SIG-M5 treated with dmso at 0.1 percent for 504 hours (cell line): ENCODE results near the gene RSRC1.
"Not testable (repeated sequence)": the region's sequence is repeated elsewhere in the genome, so short reads cannot be mapped to it uniquely, and the experiment has no call there.

Source experiments
- DNase-seq: peaks from one replicate; lab custom pipeline; 2025; ENCODE audit not compliant: unreplicated experiment; lab: John Stamatoyannopoulos, UW

RSRC1 gene

DNA sequence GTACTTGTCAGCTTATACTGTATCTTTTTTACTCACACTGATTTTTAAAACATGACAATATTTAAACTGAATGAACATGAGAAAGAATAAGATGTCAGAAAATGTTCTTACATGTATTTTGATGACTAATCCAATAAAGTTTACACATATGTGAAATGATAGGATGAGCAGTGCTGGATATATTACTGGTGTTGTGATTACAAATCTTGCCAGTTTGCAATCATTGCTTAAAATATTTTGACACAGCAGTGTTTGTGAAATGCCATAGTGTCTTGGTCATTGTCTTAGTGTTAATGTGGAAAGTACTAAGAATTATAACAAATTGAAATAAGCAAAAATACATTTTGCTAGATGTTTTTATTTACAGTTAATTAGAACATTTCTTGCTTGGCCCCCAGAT, 342.4 kb downstream of the RSRC1 start:
- no peak for DNase-seq

DNA sequence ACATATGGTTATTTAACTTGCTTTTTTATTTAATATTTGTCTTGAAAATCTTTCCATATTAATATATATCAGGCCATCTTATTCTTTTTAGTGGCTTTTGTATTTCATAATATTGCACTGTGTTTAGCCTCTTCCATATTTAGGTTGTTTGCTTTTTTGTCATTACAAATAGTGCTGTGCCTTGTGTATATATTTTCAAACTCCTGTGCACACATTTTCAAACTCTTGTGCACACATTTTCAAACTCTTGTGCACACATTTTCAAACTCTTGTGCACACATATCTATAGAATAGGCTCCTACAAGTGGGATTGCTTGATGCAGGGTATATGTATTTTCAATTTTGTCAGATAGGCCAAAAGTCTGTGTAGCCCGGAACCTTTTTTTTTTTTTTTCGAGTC, 343.1 kb downstream of the RSRC1 start:
- DNase-seq, result no peak

DNA sequence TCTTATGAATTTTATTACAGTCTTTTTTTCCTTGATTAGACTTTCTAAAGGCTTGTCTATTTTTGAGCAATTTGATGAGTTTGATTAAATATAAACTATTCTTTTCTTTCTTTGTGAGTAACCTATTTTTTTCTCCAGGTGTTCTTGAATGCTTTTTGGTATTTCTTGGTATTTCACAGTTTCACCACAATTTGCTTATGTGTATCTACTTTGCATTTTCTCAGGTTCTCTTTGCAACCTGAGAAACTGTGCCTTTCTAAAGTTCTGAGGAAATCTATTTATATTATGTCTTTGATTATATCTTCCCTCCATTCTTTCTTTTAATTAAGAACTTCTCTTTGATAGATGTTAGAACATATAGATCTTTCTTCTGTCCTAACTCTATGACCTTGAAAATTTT, 344.0 kb downstream of the RSRC1 start:
- no peak for DNase-seq

DNA sequence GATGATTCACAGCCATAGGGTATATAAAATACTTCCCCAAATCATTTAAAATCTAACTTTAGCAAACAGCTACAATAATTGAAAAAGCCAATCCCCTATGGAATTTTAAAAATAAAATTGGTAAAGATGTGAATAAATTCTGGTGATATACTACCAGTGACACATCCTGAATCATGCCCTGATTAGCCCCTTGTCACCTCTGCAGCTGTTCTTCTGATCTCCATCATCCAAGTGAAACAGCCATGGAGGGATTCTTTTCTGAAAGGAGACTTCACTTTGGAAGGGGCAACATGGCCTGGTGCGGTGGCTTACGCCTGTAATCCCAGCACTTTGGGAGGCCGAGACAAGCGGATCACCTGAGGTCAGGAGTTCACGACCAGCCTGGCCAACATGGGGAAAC, 345.5 kb downstream of the RSRC1 start:
- no peak for DNase-seq

DNA sequence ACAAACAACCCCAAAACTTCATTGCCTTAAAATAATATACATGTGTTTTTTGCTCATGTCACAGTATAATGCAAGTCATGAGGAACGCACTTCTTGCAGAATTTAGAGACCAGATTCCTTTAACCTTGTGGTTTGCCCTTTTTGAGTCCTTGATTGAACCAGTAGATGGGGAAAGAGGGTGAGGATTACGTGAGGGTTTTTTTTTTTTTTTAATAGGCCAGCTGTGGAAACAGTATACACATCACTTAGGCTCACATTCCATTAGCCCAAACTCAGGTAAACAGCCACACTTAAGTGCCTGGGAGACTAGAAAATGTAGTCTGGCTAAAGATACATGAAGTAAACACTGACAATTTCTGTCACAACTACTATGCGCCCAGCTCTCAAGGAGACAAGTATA, 346.2 kb downstream of the RSRC1 start:
- DNase-seq, result no peak

DNA sequence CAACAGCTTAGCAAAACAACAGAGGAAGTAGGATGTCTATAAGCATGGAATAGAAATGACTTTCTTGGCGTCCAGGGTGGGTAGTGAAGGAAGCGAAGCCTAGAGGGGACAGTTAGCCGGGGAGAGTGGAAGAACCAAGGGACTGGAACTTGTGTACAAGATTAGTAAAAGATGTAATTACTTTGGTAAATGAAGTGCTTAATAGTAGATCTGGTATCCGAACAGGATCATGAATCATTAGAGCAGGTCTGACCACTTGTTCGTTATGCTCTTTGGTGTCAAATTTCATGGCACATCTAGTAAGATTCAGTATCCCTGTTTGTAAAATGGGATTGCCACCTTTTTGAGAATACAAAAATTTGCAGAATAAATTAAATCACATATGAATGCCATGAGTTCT, 348.6 kb downstream of the RSRC1 start:
- no peak for DNase-seq

DNA sequence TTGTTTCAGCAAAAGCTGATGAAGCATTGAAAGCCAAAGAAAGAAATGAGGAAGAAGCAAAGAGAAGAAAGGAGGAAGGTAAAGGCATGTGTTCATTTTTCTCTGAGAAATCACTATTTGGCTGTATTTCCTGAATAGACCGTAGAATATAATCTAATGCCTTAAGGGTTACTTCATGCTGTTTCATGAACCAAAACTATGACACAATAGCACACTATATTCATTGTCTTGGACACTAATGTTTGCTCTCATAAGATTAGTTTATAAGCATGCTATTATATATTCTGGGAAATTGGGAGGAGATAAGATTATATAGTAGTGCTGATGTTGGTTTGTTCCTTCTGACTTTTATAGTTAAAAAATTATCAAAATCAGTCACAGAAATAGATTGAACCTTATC, 351.0 kb downstream of the RSRC1 start:
- DNase-seq, result peak; percentile 13

DNA sequence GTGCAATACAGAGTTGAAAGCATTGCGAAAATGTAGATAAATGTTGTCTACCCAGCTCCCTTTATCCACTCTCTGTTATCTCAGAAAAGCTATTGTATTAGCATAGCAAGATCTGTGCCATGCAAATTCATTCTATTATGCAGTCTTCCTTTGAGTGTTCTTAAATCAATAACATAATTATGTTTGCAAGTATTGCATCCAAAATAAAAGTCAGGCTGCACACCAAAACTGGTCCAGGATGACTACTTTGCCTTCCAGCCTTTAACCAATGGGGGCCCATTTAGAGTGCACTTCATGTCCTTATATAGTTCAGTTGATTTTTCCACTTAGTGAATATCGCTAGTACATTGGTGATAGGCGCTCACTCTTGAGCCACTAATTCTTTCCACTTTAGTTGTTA, 353.7 kb downstream of the RSRC1 start:
- no peak for DNase-seq

DNA sequence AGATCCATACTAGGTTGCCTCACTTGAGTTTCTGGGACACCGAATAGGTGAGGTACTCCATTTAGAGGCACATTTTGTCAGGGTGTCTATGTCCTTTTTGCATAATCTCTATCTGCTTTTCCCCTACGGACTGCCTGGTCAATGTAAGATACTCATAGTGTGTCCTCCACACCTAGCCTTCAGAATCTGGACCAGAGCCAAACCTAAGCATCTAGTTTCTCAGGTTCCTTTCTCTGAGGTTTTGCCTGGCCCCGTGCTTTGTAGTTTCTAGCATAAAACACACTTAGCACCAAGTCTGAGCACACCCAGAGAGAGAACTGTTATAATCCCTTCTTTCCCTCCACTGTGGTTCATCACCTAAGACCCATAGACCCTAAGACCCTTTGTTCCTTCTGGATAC, 355.2 kb downstream of the RSRC1 start:
- DNase-seq, result no peak

DNA sequence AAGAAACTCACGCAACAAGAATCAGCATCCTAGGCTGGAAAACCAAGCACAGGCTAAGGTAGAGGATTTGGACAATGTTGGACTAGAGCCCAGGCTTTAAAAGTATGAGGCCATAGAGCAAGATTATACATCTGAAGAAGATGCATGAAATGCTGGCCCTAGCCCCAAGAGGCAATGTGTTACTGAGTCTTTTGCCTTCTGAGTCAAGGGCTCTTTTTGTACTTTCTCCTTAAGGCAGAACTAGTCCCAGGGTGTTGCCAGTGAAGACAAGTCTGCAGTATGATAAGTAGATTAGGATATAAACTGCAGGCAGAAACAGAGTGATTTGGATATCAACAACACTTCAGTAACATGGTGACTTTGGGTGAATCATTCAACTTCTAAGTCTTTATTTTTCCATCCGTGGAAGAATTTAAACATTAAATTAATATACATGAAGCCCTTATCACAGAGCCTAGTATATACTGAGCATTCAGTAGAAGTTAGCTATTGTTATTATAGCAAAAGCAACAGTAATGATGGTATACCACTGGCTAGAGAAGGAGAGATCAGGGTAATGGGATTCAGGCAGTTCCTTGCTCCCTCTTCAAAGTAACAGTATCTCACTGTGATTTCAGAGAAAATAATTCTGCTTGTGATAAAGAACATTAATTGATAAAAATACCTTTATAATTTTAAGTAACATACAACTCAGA, 361.2 kb downstream of the RSRC1 start:
- DNase-seq, result no peak

DNA sequence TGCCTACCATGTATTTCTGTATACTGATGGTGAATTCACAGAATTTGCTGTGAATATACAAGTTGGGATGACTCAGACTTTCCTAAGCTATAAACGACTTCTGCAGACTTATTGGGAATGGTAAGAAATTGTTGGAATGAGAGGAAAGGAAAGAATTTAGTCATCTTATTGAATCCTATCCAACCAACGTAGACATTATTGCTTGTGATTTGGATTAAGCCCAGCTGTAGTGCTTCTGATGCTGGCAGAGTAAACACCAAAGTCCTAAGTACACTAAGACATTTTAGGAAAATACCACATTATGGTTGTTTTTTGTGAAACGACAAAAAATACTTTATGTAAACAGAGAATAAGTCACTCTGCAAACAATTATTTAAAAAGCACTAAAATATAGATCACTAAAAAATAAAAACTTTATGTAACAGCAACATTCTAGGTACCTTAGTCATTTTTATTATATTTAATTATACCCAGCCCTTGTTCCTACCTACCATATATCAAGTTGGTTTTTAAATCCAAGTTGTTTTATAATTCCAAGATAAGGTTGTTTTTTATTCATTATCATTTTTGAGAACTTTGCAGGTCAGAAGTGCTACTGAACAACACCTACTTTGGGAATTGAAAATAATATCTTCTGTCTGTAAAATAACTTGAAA, 361.9 kb downstream of the RSRC1 start:
- no peak for DNase-seq

DNA sequence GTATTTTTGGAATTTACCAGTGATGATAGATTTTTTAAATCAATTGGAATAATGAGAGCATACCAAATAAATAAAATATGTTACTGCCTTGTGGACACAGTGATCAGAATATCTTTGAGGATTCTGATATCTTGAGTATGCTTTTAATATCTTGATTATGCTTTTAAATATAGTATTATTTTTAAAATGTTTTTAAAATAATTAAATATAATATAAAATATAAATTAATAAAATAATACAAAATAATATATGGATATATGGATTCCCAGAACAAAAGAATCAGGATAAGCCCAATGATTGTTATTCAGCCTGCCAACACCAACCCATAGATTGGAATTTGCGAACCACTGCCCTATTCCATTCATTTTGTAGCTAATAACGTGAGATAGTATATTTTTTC, 369.2 kb downstream of the RSRC1 start:
- DNase-seq, result no peak

DNA sequence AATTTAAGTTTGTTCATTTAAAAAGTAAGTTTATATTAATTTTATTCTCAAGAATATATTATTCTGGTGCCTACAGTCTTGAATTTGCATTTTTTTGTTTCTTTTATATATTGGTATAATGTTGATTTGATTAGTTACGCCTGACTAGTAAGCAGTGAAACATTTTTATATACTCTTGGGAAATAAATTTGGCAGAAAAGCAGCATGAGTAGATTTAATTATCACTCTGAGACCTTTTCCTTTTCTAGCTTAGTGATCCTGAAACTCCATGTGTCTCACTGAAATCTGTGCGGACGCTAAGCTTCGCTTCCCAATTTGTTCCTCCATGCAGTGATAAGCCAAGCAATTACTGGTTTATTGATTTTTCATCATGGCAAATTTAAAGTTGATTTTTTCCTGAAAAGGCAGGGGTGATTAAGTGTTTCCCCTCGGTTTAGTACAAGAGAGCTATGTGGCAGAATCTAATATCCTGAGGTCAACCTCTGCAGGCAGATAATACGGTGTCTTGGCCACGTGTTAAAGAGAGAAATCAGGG, 373.9 kb downstream of the RSRC1 start:
- no peak for DNase-seq

DNA sequence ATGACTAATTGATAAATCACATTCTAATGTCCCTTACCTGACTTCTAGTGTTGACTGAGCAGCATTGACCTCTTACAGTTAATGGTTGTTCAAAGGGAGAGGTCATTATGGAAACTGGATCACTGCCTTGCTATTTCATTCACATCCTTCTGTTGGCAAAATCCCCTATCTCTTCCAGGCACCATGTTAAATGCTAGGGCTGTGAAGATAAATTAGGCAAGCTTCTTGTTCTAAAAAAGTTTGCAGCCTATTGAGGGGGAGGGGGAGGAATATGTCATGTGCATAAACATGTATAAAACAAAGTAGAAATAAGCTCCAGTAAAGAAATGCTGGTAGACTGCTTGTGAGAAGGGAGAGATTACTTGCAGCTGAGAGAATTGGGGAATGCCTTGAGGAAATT, 376.3 kb downstream of the RSRC1 start:
- DNase-seq, result peak; percentile 4

DNA sequence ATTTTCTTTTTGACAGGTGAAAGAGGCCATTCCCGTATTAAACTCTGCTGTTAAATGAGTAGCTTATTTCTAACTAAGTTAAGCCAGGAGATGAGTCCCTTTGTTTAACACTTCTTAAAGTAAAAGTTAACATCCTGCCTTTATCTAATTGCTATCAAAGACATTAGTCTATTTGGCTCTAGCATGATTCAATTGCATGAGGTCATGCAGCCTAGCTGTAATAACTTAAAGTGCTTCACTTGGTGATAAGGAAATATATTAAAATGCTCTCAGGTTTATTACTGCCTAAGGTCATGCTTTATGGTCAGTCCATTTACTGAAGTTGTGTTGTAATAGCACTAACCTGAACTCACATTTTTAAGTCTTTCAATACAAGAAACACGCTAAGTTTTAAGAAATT, 378.8 kb downstream of the RSRC1 start:
- DNase-seq, result no peak

DNA sequence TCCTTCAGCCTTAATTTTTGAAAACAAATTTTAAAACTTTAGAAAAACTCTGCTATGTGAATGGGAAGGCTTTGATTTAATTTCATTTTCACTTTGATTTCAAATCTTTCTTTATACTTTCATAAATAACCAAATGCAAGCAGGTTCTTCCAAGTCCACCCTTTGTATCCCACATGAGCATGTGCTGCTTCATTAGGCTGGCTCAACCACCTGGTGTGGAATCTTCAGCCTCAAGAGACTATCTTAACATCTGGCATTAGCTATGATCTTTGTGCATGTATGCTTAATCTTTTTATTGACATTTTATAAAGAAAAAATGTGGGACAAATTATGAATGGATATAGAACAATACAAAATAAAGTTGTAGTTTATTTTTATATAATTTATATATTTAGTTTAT, 379.3 kb downstream of the RSRC1 start:
- no peak for DNase-seq

DNA sequence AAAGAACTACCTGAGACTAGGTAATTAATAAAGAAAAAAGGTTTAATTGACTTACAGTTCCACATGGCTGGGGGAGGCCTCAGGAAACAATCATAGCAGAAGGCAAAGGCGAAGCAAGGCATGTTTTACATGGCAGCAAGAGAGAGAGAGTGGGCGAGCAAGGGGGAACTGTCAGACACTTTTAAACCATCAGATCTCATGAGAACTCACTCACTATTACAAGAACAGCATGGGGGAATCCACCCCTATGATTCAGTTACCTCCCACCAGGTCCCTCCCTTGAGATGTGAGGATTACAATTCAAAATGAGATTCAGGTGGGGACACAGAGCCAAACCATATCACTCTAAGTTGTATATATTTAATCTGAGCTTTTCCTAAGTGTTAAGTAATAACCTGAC, 382.1 kb downstream of the RSRC1 start:
- no peak for DNase-seq

DNA sequence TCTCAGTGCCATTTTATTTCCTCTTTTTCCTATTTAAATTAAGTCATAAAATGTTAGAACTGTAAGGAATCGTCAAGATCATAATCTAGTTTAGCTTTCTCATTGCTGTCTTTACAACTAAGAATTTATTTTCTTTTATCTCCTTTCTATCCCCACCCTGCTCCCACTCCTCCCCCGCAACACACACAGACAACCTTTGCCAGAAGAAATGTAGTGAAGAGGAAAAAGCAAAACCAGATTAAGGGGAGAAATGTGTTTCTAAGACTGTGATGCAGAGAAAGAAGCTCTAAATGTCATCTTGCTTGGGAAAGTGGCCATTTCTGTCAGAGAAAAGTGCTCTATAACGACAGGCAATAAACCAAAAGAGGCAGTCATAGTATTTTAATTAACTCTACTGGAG, 382.8 kb downstream of the RSRC1 start:
- no peak for DNase-seq

DNA sequence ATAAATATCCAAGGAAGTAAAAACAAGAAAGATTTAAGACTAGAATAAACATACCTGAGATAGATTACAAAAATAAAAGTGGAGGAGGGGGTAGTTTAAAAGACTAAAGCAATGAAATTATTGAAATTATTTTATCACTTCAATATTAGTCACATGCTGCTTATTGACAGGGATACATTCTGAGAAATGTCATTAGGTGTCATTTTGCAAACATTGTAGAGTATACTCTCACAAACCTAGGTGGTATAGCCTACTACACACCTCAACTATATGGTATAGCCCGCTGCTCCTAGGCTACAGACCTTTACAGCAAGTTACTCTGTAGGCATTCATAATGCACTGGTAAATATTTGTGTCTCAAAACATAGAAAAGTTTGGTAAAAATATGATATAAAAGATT, 384.0 kb downstream of the RSRC1 start:
- no peak for DNase-seq

DNA sequence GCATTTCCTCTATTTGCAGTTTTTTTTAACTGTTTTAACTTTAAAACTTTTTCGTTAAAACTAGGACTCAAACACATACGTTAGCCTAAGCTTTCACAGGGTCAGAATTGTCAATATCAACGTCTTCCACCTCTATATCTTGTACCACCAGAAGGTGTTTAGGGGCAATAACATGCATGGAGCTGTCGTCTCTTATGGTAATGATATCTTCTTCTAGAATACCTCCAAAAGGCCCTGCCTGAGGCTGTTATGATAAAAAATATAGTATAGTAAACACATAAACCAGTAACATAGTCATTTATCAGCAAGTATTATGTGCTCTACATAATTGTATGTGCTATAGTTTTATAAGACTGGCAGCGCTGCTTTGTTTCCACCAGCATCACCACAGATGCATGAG, 384.8 kb downstream of the RSRC1 start:
- DNase-seq, result no peak

DNA sequence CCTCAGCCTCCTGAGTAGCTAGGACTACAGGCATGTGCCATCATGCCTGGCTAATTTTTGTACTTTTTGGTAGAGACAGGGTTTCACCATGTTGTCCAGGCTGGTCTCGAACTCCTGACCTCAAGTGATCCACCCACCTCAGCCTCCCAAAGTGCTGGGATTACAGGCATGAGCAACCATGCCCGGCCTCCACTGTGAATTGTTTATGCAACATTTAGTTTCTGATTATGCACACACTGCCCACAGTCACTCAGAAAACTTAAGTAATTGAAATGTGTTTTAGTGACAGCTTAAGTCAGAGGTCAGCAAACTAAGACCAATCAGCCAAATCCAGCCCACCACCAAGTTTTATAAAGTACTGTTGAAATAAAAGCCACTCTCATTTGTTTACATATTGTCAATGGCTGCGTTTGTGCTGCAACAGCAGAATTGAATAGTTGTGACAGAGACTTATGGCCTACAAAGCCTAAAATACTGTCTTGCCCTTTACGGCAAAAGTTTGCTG, 385.6 kb downstream of the RSRC1 start:
- not testable (repeated sequence) for DNase-seq

DNA sequence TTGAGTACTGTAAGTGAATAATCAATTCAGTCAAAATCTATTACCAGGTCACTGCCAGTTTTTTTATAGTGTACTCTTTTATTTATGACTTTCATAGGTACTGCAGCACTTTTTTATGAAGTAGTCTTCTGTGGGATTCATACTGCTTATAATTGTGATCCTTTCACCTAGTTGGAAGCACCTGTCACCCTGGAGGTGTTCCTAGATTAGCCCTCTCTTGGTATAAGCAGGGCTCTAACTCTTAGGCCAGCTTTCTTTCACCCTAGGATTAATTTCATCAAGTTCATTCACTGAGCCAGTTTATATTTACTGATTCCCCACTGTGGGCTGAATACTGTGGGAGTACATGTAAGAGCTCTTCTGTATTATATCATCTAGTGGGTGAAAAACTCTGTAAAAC, 395.2 kb downstream of the RSRC1 start:
- DNase-seq, result no peak

DNA sequence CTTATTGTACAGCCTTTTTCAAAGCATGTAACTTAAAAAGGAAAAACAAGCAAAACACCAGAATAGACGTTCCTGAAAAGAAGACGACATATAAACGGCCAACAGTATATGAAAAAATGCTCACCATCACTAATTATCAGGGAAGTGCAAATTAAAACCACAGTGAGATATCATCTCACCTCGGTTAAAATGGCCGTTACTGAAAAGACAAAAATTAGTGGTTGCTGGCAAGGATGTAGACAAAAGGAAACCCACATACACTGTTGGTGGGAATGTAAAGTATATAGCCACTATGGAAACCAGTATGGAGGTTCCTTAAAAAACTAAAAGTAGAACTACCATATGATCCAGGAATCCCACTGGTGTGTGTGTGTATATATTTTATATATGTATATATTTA, 396.6 kb downstream of the RSRC1 start:
- DNase-seq, result no peak
